ENCODE results near the gene IGF2R.
"Not testable (repeated sequence)": the region's sequence is repeated elsewhere in the genome, so short reads cannot be mapped to it uniquely, and the experiment has no call there.

The IGF2R gene

DNA sequence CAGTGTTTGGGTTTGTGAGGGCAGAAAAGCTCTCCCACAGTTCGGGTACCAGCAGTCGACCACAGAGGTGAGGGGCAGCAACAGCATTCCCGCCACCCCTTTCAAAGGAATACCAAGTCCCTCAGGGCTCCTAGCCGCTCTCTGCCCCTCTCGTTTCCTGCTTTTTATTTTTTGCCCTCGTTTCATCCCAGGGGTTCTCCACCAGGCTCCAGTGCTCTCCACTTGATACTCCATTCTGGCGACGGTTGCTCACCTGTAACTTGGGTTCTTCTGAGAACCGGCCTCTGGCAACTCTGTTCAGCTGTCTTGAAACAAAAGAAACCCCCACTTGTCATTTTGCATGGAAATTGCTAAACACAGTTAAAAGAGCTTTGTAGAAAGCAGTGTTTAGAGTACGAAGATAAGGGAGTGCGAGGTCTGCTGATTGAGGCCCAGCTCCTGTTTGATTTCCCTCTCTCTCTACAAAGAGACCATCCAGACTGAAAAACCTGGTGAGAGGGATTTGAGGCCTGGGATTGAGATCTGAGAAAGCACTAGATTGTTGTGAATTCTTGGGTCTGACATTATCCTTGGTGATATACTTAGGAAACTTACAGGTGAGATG is 28.7 kb downstream of the IGF2R start:
- DNase-seq: no peak

DNA sequence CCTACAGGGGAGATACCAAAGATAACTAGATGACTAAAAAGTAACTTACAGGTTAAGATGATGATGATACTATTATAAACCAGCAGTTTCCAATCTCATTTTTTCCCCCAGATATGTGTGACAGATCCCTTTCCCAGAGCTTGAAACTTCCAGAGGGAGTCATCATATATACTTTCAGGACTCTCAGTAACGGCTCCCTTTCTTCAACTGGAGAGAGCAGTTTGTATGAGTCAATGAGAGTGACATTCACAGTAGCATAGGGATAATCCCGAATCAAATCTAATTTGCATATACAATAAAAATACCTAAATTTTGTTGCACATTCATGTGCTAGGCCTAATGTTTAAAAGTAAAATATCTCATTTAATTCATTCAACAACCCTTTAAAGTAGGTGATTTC is 29.7 kb downstream of the IGF2R start:
- no peak for DNase-seq

DNA sequence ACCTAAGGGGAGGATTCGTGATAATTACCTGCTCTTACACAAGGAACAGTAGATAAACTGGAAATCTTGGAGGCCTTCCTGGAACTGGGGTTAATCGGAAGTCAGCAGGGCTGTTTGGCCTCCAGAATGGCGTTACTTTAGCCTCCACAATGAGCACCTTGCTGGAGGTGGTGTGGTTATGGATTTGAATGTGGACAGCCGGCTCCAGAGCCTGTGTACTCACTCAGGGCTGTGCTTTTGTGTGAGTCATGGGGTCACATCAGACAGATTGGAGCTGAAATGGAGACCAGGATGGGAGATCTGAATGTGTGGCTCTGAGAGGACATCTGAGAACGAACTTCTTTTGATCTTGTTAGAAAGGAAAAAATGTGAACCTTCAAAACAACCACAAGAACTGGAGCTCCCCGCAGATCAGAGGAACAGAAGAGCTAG is 30.4 kb downstream of the IGF2R start:
- DNase-seq: no peak

DNA sequence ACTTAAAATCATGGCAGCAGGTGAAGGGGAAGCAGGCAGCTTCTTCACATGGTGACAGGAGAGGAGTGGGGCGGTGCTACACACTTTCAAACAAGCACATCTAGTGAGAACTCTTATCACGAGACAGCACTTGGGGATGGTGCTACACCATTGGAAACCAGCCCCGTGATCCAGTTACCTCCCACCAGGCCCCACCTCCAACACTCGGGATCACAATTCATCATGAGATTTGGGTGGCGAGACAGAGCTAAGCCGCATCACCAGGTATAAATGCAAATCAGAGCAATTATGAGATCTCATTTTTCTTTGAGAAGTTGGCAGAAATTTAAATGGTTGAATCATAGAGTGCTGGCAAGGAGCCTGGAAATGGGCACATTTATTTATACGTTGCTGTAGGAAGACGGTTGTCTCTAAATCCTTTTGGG is 31.4 kb downstream of the IGF2R start:
- no peak for DNase-seq

DNA sequence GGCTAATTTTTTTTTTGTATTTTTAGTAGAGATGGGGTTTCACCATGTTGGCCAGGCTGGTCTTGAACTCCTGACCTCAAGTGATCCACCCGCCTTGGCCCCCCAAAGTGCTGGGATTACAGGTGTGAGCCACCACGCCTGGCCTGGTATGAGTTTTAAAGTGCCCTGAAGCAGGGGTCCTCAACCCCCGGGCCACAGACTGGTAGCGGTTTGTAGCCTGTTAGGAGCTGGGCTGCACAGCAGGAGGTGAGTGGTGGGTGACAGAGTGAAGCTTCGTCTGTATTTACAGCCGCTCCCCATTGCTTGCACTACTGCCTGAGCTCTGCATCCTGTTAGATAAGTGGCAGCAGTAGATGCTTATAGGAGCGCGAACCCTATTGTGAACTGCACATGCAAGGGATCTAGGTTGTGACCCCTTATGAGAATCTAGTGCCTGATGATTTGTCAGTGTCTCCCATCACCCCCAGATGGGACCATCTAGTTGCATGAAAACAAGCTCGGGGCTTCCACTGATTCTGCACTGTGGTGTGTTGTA is 32.1 kb downstream of the IGF2R start:
- not testable (repeated sequence) for DNase-seq

DNA sequence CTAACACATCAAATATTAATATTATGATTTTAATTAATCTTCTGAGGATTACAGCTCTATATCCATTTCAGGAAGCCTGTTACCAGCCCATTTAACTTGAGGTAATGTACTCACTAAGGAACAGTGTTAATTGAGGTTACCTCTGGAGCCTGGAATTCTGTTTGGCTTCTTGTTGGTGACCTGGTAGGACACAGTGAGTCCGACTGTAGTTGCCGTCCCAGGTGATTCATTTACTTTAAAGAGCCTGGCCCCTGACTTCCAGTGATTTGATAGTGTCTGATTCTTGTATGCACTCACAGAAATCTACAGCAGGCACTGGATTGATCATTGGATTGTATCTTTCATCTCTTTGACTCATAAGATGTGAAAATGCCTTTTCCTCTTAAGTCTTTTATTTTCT is 34.0 kb downstream of the IGF2R start:
- DNase-seq: no peak

DNA sequence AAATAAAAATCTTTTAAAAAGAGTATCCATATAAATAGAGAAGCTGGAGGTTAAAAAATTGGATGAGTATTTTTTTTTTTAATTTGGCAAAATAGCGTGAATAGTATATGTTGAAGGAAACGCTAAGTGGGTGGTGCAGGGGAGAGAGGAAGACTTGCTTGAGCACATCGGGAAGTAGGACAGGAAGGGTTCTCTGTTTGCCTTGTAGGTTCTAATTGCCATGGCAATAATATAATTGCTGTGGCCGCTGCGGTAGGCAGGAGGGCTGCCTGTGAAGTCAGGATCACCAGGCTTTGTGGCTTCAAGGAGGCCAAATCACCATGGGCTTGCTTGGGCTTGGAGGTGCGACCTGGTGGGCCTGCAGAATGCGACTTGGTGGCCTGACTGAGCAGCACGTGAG is 35.1 kb downstream of the IGF2R start:
- DNase-seq: no peak

DNA sequence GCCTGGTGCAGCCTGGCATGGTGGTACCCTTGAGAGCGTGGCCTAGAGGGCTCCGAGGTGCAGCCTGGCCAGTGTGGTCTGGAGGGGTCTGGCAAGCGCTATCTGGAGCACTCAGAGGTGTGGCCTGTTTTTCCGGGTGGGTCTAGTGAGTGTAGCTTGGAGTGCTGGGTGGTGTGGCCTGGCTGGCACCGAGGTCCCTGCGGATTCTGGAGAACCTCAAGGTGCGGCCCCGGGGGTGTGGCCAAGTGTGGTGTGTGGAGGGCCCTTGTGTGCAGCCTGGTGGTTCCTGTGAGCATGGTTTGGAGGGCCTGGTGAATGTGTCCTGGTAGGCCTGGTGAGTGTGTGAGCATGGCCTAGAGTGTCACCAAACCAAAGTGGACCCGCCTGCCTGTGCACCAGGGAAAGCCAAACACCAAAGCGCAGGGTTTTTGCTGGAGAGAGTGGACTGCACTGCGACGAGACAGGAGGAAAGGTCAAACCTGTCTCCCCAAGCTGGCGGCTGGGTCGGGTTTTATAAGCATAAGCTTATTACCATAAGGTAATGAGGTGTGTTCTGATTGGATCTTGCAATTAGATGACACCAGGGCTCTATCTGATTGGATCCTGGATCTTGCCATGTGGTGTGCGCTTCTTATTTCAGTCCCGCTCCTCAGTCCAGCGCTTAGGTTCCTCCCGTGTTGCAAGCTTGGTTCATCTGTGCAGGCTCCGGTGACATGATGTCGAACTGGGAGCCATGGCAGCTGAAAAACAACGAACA is 35.7 kb downstream of the IGF2R start:
- DNase-seq: no peak

DNA sequence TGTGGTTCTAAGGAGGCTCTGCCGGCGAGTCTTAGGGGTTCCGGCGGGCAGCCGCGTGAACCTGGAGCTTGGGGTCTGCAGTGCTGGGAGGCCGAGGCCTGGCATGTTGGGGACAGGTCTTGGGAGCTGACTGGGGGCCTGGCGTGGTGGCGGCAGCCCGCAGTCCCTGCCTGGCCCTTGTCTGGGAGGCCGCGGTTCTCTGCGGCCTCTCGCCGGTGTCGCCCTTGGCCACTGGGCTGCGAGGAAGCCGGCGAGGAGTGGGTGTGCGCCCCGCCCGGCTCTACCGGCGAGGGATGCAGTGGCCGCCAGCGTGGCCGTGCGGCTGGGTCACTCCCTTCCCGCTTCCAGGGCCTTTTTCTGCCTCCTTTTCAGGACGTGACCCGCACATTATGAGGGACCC is 36.3 kb downstream of the IGF2R start:
- no peak for DNase-seq

DNA sequence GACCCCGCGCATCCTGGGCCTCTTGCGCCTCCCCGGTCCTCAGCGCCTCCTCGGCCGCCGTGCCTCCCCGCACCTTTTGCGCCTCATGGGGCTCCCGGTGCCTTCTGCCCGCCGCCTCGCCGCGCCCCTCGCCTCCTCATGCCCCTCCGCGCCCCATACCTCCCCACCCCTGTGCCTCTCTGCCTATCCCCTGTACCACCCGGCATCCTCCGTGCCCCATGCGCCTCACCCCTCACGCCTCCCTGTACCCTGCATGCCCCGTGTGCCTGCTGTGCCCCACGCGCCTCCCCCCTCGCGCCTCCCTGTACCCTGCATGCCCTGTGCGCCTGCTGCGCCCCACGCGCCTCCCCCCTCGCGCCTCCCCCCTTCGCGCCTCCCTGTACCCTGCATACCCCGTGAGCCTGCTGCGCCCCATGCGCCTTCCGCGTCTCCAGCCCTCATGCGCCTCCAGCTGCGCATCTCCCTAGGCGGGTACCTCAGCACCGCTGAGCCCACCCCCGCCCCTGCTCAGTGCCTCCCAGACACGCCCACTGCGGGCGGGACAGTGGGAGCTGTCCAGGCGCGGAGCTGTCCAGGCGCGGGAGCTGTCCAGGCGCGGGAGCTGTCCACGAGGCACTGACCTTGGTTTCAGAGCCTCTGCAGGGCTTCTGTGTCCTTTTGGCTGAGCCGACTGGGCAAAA is 37.1 kb downstream of the IGF2R start:
- no peak for DNase-seq

DNA sequence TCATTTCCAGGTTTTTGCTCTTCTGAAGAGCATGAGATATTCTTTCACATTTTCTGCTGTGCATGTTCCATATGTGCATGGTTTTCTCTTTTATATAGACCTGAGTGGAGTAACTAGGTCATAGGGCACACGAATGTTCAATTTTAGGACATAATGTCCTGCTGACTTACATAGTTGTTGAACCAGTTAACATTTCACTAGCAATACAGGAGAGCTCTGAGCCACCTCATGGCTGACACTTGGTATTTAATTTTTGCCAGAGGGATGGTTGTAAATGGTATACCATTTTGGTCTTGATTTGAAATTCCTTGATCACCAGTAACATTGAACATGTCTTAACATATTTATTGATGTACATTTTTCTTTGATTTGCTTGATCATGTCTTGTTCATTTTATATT is 38.3 kb downstream of the IGF2R start:
- no peak for DNase-seq

DNA sequence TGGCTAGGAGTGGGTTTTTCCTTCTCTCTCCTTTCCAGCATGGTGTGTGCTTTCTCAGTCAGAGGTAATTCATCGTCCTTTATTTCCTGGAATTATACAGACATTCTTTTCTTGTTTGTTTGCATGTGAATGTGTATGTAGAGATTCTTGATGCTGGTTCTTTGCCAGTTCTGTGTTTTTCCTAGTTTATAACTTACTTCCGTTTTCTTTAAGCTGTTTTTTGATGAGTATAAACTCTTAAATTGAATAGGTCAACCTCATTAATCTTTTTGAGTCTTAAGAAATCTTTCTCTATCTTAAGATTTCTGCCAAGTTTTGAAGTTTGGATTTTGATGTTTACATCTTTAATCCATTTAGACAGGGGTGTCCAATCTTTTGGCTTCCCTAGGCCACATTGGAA is 38.7 kb downstream of the IGF2R start:
- DNase-seq: no peak

DNA sequence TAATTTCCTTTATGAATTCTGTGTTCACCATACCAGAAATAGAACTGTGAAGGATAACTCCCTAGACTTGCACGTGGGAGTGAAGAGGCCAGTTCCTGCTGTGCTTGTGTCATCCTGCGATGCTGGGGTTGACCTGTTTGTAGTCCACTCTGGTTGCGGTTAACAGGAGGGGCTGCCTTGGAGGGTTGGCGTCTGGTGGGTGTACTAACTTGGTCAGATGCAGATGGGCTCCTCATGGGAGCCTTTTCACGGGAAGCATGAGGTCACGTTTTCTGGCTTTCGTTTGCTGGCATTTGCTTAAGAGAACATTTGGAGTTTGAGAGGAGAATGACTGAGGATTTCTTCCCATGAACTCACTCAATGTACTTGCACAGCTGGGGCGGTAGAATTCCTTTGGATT is 41.2 kb downstream of the IGF2R start:
- DNase-seq: no peak

DNA sequence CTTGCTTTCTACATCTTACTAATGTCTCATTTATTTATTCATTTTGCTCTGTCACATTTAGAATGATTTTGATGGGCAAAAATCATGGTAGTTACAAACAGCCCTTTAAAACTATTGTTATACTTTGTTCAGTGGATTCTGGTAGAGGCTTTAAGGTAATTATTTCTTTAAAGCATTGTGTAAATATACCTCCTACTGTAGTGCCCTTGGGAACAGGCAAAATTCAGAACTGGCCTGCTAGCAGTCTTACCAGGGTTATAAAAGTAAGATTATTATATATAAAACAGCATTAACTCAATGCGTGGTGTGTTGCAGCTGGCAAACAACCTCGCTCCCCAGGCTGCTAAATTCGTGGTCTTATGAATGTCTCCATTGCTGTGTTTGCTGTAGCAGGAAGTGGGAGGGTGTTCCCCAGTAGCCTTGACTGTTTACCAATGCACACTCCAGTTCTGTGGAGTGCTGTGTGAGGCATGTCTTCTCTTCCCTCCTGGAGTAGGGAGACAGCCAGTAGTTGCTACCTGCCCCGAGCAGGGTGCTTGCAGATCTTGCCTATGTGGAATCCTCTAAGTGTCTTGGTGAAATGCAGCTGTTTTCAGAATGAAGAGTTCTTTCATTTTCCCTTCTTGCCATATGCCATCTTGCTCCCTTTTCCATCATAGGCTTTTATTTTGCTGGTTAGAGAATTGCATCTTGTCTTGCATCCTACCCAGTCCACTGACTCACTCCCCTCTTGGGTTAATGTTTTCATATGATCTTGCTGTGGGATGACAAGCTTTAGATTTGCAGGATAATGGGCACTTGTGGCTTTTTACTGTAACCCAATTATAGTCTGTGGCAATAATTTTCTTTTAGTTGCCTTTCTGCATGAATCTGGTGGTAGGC is 45.3 kb downstream of the IGF2R start:
- no peak for DNase-seq

DNA sequence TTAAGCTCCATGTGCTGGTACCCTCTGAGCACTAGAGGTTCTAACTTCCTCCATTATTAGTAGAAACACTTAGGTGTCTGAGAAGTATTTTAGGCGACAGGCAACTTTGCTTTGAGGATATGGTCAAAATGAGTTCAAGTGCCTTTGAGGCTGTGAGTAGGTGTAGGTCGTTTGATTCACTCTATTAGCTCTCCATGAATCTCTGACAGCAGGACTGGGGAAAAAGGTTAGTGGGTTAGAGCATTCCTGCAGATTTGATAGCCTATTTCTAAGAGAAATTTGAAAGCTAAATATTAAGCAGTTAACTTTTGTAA is 45.9 kb downstream of the IGF2R start:
- no peak for DNase-seq

DNA sequence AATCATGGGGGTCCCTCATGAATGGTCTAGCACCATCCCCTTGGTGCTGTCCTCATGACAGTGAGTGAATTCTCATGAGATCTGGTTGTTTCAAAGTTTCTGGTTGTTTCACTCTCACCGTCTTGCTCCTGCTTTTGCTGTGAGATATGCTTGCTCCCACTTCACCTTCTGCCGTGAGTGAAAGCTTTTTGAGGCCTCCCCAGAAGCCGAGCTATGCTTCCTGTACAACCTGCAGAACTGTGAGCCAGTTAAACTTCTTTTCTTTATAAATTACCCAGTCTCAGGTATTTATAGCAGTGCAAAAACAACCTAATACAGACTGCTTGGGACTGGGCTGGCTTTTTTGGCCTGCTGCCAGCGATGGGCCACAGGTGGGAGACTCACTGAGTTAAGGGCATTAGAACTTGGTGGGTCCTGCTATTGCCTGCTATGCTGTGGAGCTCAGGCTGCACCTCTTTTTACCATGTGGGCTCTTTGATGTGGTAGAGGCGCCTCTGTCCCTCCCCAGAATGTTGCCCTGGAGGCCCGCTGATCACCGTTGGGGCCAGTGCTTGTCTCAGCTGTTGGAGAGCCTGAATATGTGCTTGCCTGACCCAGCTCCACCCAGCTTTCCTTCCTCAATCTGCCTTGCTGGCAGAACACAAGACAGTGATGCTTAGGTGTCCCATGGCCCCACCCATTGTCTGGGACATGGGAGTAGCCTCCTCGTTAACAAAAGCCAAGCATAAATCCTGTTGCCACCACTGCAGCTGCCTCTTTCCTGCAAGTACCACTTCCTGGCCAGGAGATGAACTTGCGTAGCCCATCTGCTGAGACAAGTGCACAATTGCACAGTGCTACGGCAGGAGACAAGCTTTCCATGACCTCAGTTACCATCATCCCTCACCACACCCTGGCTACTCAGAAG is 47.1 kb downstream of the IGF2R start:
- no peak for DNase-seq

DNA sequence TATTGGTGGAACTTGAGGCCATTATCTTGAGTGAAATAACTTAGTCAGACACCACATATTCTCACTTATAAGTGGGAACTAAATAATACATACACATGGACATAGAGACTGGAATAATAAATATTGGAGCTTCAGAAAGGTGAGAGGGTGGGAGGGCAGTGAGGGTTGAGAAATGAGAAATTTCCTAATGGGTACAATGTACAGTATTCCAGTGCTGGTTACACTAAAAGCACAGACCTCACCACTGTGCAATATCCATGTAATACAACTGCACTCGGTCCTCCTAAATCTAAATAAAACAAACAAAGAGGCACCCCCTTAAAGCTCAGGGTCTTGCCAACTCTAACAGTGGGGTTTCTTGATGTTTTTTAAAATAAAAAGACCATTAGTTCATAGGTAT is 53.2 kb downstream of the IGF2R start:
- no peak for DNase-seq

DNA sequence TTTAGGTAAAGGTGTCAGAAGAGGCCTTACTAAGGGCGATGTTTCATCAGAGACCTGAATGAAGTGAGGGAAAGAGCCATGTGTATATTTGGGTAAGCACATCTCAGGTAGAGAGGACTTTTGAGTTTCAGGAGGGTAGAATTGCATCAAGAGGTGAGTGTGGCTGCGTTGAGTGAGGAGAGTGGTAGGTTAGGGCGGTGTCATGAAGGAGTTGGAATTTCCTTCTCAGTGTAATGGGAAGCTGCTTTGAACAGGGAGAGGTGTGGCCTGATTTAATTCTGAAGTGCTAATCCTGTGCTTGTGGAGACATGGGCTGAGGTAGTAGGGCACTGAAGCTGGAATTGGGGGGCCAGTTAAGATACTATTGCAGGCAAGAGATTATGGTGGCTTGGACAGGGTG is 53.9 kb downstream of the IGF2R start:
- DNase-seq: no peak

DNA sequence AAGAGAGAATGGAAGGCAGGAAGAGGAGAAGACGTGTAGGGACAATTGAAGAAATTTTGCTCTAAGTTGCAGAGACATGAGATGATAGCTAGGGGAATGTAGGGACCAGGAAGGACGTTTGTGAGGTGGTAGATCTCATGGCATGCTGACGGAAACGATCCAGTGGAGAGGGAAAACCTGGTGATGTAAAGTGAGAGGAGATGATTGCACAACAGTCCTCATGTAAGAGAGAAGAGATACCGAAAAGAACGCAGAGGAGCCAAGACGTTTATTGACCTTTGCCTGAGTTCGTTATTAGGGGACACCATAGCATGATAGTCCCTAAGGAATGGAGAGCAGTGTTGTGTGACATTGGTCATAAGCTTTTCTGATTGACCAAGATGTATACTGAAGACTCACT is 55.3 kb downstream of the IGF2R start:
- DNase-seq: no peak

DNA sequence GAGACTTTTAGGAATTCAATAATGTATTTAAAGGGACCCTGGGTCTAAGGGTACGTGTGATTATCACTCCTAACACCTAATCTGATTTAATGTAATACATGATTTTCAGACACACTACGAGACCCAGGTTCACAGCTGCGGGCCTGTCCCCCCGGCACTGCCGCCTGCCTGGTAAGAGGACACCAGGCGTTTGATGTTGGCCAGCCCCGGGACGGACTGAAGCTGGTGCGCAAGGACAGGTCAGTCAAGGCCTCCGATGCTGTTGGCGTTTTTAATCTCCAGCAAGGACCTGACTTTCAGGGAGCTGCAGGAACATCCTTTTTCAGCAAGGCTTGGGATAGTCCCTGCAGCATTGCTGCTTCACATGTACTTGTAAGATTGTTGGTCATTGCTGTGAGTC is 58.2 kb downstream of the IGF2R start:
- DNase-seq: no peak

DNA sequence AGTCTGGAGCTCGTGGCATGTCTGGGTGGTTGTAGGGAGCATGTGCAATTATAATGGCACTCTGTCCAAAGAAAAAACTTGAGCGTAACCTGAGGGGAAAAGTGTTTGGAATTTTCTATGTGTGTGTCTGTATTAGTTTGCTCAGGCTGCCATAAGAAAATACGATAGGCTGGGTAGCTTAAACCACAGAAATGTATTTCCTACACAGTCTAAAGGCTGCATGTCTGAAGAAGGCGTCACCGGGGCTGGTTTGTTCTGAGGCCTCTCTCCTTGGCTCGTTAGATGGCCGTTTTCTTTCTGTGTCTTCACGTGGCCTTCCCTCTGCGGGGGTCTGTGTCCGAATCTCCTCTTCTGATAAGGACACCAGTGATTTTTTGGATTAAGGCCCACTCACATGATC is 59.0 kb downstream of the IGF2R start:
- no peak for DNase-seq
